ENCODE results near the gene KCNAB2.
"Not testable (repeated sequence)": the region's sequence is repeated elsewhere in the genome, so short reads cannot be mapped to it uniquely, and the experiment has no call there.

KCNAB2 gene

DNA sequence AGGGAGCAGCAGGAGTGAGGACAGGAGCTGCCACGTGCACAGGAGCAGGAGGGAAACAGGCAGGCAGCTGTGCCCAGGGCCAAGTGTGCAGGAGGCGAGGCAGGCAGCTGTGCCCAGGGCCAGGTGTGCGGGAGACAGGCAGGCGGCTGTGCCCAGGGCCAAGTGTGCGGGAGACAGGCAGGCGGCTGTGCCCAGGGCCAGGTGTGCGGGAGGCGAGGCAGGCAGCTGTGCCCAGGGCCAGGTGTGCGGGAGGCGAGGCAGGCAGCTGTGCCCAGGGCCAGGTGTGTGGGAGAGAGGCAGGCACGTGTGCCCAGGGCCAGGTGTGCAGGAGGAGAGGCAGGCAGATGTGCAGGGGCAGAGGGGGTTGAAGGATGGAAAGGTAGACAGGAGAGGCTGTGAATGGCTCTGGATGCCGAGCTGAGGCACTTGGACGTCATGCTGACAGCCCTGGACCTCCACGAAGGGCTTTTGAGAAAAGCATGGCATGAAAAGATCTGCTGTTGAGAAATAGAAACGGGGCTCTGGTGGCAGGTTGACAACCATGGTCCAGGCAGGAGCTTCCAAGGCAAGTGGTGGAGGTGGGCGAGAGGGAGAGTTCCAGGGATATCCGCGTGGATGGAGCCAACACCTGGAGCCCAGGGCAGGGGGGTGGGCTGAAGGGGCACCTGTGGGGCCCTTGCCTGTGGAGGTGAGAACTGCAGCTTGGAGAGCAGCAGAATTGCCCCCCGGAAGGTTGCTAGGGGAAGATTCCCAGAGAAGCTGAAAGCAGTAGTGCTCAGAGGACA, 34.3 kb upstream of the KCNAB2 start:
- DNase-seq, result no peak

DNA sequence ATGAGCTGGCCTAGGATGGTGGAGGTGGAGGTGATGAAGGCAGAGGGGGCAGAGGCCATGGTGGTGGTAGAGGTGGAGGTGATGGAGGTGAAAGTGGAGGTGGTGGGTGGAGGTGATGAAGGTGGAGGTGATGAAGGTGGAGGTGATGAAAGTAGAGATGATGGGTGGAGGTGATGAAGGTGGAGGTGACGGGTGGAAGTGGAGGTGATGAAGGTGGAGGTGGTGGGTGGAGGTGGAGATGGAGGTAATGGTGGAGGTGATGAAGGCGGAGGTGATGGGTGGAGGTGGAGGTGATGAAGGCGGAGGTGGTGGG, 33.8 kb upstream of the KCNAB2 start:
- no peak for DNase-seq

GRCh38 chr1:6012529-6013318, 33.0 kb upstream of the KCNAB2 start:
- peak; percentile 14 to 30 for DNase-seq

DNA sequence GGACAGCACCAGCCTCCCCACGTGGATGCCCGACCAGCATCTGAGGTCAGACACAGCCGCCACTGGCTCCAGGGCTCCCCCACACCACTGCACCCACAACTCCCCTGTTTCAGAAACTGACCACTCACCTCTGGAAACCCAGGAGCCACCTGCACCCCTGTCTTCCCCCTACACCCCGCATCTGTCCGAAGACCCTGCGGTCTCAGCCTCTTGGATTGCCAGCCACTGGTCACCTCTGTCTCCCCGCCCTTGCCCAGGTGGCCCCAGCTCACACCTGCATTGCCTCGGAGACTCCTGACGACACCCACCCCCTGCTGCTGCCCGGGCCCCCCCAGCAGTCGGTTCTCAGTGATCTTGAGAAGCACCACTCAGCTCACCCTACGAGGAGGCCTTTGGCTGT, 32.2 kb upstream of the KCNAB2 start:
- no peak for DNase-seq

GRCh38 chr1:6014130-6014999, 31.3 kb upstream of the KCNAB2 start:
- peak in 1 of 2 donors; percentile 40 for DNase-seq

GRCh38 chr1:6016191-6016865, 29.4 kb upstream of the KCNAB2 start:
- no peak for DNase-seq

GRCh38 chr1:6017654-6018053, 28.0 kb upstream of the KCNAB2 start:
- DNase-seq, result not testable (repeated sequence)

- DNase-seq, result no peak
Measured at GRCh38 chr1:6019166-6019845, 26.4 kb upstream of the KCNAB2 start.

- DNase-seq, result no peak
Measured at GRCh38 chr1:6022193-6022592, 23.5 kb upstream of the KCNAB2 start.

DNA sequence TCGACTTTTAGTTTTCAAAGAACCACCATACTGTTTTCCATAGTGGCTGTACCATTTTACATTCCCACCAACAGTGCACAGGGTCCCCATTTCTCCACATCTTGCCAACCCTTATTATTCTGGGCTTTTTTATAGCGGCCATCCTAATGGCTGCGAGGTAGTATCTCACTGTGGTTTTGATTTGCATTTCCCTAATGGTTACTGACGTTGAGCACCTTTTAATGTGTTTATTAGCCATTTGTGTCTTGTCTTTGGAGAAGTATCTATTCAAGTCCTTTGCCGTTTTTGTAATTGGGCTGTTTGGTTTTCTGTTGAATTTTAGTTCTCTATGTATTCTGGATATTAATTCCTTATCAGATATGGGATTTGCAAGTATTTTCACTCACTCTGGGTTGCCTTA, 22.3 kb upstream of the KCNAB2 start:
- DNase-seq, result no peak

- DNase-seq, result no peak
Measured at GRCh38 chr1:6024376-6024775, 21.3 kb upstream of the KCNAB2 start.

DNA sequence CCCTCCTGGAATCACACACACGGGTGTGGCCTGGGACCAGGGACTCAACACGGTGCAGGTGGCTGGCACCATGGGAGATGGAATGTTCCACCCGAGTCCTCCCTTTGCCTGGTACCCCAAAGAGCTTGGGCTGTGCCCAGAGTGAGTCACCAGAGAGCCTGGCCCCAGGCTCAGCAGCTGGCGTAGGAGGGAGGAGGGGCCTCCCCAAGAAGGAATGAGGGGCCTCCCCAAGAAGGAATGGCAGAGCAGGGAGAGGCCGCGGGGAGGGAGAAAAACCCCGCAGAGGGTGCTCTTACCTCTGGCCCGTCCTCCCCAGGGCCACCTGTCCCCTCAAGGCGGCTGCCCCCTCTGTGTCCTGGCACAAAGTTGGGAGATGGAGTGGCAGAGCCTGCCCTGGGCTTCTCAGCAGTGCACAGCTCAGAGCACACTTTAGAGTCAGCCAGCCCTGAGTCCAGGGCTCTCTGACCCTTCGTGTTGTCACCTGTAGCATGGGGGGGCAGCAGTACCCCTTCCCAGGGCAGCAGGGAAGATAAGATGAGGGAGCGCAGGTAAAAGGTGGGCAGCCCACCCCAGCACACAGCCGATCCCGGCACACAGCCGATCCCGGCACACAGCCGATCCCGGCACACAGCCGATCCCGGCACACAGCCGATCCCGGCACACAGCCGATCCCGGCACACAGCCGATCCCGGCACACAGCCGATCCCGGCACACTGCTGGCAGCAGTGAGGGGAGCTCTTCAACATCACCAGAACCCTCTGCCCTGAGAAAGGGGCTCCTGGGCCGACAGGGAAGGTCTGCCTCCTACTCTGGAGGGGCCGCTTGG, 20.2 kb upstream of the KCNAB2 start:
- no peak for DNase-seq

- DNase-seq, result peak; percentile 90 to 92
Measured at GRCh38 chr1:6026095-6026809, 19.4 kb upstream of the KCNAB2 start.

GRCh38 chr1:6027591-6027990, 18.1 kb upstream of the KCNAB2 start:
- peak in 1 of 2 donors; percentile 12 for DNase-seq

DNA sequence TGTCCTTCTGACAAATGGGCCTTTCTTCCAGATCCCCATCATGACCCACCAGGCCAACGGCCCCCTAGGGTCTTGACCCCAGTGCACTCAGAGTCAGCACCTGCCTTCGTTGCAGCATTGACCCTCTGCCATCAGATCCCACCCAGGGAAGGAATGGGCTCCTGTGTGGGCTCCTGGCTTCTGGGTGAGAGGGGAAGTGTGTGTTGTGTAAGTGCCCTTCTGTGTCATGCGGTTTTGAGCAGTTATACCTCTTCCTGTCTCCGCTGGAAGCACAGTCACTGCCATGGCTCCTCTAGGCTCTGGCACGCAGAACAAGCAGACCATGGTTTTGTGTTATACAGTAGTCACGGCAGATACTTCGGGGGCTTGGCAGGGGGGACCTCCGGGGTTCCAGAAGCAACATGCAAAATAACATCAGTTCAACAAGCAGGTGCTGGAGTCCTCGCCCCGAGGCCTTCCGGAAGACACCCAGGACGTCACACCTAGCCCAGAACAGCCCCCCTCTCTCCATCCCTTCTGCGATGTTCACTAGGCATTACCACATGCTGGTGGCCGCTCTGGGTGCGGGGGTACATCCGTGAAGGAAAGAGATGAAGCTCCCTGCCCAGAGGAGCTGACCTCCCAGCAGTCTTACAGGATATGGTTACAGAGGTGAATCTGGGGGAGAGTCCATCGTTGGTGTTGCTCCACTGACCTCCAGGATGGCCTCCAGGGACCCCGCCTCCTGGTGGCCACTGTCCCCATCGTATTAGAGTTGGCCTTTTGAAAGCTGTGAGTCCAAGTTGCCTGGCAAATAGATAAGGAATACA, 17.4 kb upstream of the KCNAB2 start:
- peak; percentile 66 to 75 for DNase-seq

DNA sequence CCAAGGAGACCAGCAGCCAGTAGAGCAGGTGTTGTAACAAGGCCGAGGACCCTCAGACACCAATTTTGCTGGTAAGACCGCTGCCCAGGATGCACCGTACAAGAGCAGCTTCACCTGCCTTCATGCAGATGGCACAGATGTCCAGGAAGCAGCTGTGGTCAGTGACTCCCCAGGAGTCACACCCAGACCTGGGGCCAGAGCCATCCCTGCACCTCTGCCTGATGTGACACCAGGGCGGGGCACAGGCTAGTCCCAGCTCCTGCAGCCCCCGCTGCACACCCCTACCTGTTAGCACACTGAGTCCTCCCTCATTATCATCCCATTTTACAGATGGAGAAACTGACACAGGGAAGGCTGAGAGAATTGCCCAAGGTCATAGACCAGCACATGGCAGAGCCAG, 16.3 kb upstream of the KCNAB2 start:
- no peak for DNase-seq

- DNase-seq, result no peak
Measured at GRCh38 chr1:6030132-6030531, 15.6 kb upstream of the KCNAB2 start.

- DNase-seq, result no peak
Measured at GRCh38 chr1:6030547-6031261, 15.0 kb upstream of the KCNAB2 start.

DNA sequence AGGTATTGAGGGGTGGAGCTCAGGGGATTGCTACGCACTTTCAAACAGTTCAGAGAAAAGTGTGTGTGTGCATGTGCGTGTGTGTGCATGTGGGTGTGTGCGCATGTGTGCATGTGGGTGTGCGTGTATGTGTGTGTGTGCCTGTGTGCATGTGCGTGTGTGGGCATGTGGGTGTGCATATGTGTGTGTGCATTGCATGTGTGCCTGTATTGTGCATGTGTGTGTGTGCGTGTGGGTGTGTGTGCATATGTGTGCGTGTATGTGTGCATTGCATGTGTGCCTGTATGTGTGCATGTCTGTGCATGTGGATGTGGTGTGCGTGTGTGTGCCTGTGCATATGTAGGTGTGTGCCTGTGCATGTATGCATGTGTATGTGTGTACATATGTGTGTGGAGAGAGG, 12.6 kb upstream of the KCNAB2 start:
- no peak for DNase-seq
